ENCODE results near the gene MAP3K21. TPM values are rescaled to one million over a fixed set of nuclear protein-coding genes. Genes with fewer than 3 reads are reported as not detected.

Gene MAP3K21
- total and polyA plus RNA-seq, 2 of the 4 experiments (the other 2 are of a cell fraction) = 0.15 to 0.18 TPM

DNA sequence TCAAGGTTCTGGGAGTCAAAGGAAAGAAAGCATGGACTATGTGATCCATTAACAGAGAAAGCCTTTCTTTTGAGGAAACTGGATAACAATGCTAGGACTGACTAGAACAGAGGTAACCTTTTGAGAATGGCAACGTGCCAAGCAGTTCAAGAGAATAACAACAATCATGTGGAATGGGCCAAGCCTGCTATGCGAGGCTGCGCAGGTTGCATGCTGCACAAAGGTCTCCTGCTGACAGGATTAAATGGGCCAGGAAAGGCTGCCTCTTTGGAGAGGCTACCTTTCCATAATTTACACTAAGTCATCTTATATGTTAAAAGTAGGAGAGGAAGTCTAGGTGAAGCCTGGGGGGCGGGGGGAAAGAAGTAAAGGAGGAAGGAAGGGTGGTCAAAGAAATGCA lies 37.8 kb upstream of the MAP3K21 start:
- H3K36me3 ChIP-seq (ENCODE audit: control insufficient read depth, insufficient read depth, low read length) = peaks cover 2% of the 10 kb centered on the region; the same call in 1 of the 2 replicates
- no peak overlapping the region for H3K4me3 ChIP-seq (ENCODE audit: insufficient read depth, low read depth, low read length)
- H2BK120ac ChIP-seq (ENCODE audit: low read depth, low read length) = no peak overlapping the region
- WGBS, 2 experiments (ENCODE audit: extremely low coverage in 2 of 2, insufficient read length in 1 of 2) = no CpG with 5 or more reads among the region's 4 CpGs
- no peak overlapping the region for H2BK20ac ChIP-seq (ENCODE audit: low read depth, low read length)
- no peaks in the 10 kb centered on the region for H3K9me3 ChIP-seq (ENCODE audit: control insufficient read depth, insufficient read depth, low read length)
- peaks cover 6% of the 10 kb centered on the region for H3K9me1 ChIP-seq (ENCODE audit: insufficient read depth, low read length)
- dilution Hi-C loops (cut with HindIII; ENCODE audit: low sequenced_read_pairs, unreplicated experiment) = no loop called here
- no peak for ATAC-seq (ENCODE audit: low read depth)
- H3K27me3 ChIP-seq (ENCODE audit: control insufficient read depth, insufficient read depth, low read length) = no peaks in the 10 kb centered on the region
- ChIA-PET CTCF (no interaction called here), POLR2A (ENCODE audit: unreplicated experiment) (no interaction called here)
- H2AK9ac ChIP-seq (replicated peaks; ENCODE audit: low read depth, low read length, poor library complexity) = no peak overlapping the region
- H3K4me1 ChIP-seq (ENCODE audit: control insufficient read depth, insufficient read depth, low read length) = peaks cover 1% of the 10 kb centered on the region; the same call in 1 of the 2 replicates
- no peak overlapping the region for H2AFZ ChIP-seq (replicated peaks; ENCODE audit: low read length, poor library complexity)
- no TSS peak for BruUV-seq (replicated peaks)
- H3K4me2 ChIP-seq (ENCODE audit: low read depth, low read length) = no peak overlapping the region
- H3K9ac ChIP-seq (ENCODE audit: low read depth, low read length) = no peak overlapping the region
- H3K23ac ChIP-seq (ENCODE audit: low read depth, low read length) = no peak overlapping the region
- peaks cover 40 to 47% of the 10 kb centered on the region in 2 experiments for H3K79me1 ChIP-seq (ENCODE audit: low read depth in 1 of 2, low read length in 2 of 2)
- H2BK15ac ChIP-seq (ENCODE audit: low read depth, low read length) = no peak overlapping the region
- H4K8ac ChIP-seq (ENCODE audit: low read depth in 2 of 2, low read length in 2 of 2) = no peak overlapping the region
- no peak overlapping the region for H3K27ac ChIP-seq (ENCODE audit: insufficient read depth, low read length)
- TF ChIP-seq, protein P1, sequence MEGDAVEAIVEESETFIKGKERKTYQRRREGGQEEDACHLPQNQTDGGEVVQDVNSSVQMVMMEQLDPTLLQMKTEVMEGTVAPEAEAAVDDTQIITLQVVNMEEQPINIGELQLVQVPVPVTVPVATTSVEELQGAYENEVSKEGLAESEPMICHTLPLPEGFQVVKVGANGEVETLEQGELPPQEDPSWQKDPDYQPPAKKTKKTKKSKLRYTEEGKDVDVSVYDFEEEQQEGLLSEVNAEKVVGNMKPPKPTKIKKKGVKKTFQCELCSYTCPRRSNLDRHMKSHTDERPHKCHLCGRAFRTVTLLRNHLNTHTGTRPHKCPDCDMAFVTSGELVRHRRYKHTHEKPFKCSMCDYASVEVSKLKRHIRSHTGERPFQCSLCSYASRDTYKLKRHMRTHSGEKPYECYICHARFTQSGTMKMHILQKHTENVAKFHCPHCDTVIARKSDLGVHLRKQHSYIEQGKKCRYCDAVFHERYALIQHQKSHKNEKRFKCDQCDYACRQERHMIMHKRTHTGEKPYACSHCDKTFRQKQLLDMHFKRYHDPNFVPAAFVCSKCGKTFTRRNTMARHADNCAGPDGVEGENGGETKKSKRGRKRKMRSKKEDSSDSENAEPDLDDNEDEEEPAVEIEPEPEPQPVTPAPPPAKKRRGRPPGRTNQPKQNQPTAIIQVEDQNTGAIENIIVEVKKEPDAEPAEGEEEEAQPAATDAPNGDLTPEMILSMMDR (conservative IDR thresholded peaks at IDR 0.05; ENCODE audit: low read depth, low read length) = no peak
- TF ChIP-seq CEBPB (IDR thresholded peaks at IDR 0.05; ENCODE audit: low read depth, low read length) = no peak
- TF ChIP-seq RFX5 (IDR thresholded peaks at IDR 0.05; ENCODE audit: low read depth, low read length) = no peak
- TF ChIP-seq MAFK (IDR thresholded peaks at IDR 0.05; ENCODE audit: low read depth, low read length) = no peak
- TF ChIP-seq CHD1 (IDR thresholded peaks at IDR 0.05; ENCODE audit: low read depth, low read length) = no peak
- TF ChIP-seq RCOR1 (IDR thresholded peaks at IDR 0.05; ENCODE audit: insufficient replicate concordance, low read length) = no peak
- TF ChIP-seq SMC3 (IDR thresholded peaks at IDR 0.05; ENCODE audit: low read depth, low read length) = no peak
- TF ChIP-seq, protein P2, sequence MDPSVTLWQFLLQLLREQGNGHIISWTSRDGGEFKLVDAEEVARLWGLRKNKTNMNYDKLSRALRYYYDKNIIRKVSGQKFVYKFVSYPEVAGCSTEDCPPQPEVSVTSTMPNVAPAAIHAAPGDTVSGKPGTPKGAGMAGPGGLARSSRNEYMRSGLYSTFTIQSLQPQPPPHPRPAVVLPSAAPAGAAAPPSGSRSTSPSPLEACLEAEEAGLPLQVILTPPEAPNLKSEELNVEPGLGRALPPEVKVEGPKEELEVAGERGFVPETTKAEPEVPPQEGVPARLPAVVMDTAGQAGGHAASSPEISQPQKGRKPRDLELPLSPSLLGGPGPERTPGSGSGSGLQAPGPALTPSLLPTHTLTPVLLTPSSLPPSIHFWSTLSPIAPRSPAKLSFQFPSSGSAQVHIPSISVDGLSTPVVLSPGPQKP (IDR thresholded peaks at IDR 0.05; ENCODE audit: borderline replicate concordance, low read depth, low read length) = no peak
- TF ChIP-seq POLR2A (IDR thresholded peaks at IDR 0.05; ENCODE audit: low read depth, low read length) = no peak
- no peak for TF ChIP-seq FOS (IDR thresholded peaks at IDR 0.05; ENCODE audit: low read depth, low read length)
- TF ChIP-seq, protein P3, sequence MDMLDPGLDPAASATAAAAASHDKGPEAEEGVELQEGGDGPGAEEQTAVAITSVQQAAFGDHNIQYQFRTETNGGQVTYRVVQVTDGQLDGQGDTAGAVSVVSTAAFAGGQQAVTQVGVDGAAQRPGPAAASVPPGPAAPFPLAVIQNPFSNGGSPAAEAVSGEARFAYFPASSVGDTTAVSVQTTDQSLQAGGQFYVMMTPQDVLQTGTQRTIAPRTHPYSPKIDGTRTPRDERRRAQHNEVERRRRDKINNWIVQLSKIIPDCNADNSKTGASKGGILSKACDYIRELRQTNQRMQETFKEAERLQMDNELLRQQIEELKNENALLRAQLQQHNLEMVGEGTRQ (IDR thresholded peaks at IDR 0.05; ENCODE audit: low read depth, low read length) = no peak
- TF ChIP-seq MXI1 (IDR thresholded peaks at IDR 0.05; ENCODE audit: borderline replicate concordance, low read depth, low read length) = no peak
- no peak for TF ChIP-seq BHLHE40 (IDR thresholded peaks at IDR 0.05; ENCODE audit: low read depth, low read length)
- no peak for TF ChIP-seq MAZ (IDR thresholded peaks at IDR 0.05; ENCODE audit: borderline replicate concordance, low read depth, low read length)
- no peak overlapping the region for H2AK5ac ChIP-seq (ENCODE audit: low read depth, low read length)
- no peak overlapping the region for H3K56ac ChIP-seq (ENCODE audit: extremely low read depth, insufficient read depth, low read length)
- H4K91ac ChIP-seq (ENCODE audit: insufficient read depth, low read depth, low read length) = no peak overlapping the region
- DNase-seq = no peak
- no peaks in the 10 kb centered on the region for H4K20me1 ChIP-seq (ENCODE audit: insufficient read depth, low read length)
- in situ Hi-C loops (cut with MboI; ENCODE audit: low sequenced_read_pairs) = no loop called here
- intact Hi-C loops (cut with micrococcal nuclease) = loop anchor here (5.0 kb wide), 1 partner anchor 652 kb away; no protein-coding TSS in a partner anchor
- no peak overlapping the region for H3K14ac ChIP-seq (replicated peaks; ENCODE audit: low read depth, low read length)
- H3K4ac ChIP-seq (ENCODE audit: low read depth, low read length) = no peak overlapping the region
- no peak overlapping the region for H3K18ac ChIP-seq (ENCODE audit: low read depth, low read length)
- H2BK5ac ChIP-seq (ENCODE audit: low read depth, low read length, poor library complexity, severe bottlenecking) = no peak overlapping the region
- H4K5ac ChIP-seq (ENCODE audit: low read depth, low read length) = no peak overlapping the region
